BE2C (cell line): ENCODE measurements around the gene HOXB3.

ENCODE experiments used
- DNase-seq: peaks from one replicate; pipeline ENCODE4 v3.0.0-alpha.2; 2020
- H3K27me3 ChIP-seq: fragments of 250-450 bp; sonication (Bioruptor Pico); 2 replicates; pipeline ENCODE4 v1.5.1; 2020; ENCODE audit warnings: mild to moderate bottlenecking
- H3K36me3 ChIP-seq: fragments of 250-450 bp; sonication (Bioruptor Pico); 2 replicates; pipeline ENCODE4 v1.5.1; 2020; ENCODE audit warnings: mild to moderate bottlenecking
- H3K4me1 ChIP-seq: fragments of 250-450 bp; sonication (Bioruptor Pico); 2 replicates; pipeline ENCODE4 v1.5.1; 2020
- H3K4me3 ChIP-seq: 2 replicates; pipeline ENCODE4 v1.5.1; 2011; ENCODE audit warnings: low read depth, low read length
- H3K9me3 ChIP-seq: fragments of 250-450 bp; sonication (Bioruptor Pico); 2 replicates; pipeline ENCODE4 v1.5.1; 2020
- CTCF ChIP-seq: IDR thresholded peaks from 2 replicates; pipeline ENCODE4 v1.5.1; 2012; ENCODE audit warnings: mild to moderate bottlenecking, low read depth, low read length

Gene HOXB3

DNA sequence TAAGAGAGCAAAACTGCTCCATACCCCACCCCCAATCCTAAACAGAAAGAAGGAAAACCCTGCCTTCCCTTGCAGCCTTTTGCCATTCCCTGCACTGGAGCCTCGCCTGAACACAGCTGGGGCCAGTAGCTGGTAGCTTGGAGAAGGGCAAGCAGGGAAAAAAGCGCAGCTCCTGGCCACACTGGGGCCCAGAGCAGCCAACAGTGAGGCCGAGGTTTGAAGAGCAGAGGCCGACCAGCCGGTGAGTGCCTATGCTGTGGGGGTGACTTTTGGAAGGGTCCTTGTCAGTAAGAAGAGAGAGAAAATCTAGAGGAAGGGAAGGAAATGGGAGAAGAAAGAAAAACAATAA, 39.3 kb upstream of the HOXB3 start:
- DNase-seq: no peak
- TF ChIP-seq CTCF: no peak
- H3K36me3 ChIP-seq: no peaks in the 10 kb centered on the region
- no peak overlapping the region for H3K4me3 ChIP-seq
- no peaks in the 10 kb centered on the region for H3K9me3 ChIP-seq
- no peaks in the 10 kb centered on the region for H3K4me1 ChIP-seq
- peaks cover 99% of the 10 kb centered on the region for H3K27me3 ChIP-seq

- Histone ChIP-seq H3K36me3 (no peaks in the 10 kb centered on the region), H3K27me3 (peaks cover 99% of the 10 kb centered on the region), H3K4me3 (no peak overlapping the region), H3K9me3 (no peaks in the 10 kb centered on the region), H3K4me1 (no peaks in the 10 kb centered on the region)
- TF ChIP-seq CTCF: no peak
- no peak for DNase-seq
These were observed 38.8 kb upstream of the HOXB3 start for GRCh38 chr17:48628649-48629410.

DNA sequence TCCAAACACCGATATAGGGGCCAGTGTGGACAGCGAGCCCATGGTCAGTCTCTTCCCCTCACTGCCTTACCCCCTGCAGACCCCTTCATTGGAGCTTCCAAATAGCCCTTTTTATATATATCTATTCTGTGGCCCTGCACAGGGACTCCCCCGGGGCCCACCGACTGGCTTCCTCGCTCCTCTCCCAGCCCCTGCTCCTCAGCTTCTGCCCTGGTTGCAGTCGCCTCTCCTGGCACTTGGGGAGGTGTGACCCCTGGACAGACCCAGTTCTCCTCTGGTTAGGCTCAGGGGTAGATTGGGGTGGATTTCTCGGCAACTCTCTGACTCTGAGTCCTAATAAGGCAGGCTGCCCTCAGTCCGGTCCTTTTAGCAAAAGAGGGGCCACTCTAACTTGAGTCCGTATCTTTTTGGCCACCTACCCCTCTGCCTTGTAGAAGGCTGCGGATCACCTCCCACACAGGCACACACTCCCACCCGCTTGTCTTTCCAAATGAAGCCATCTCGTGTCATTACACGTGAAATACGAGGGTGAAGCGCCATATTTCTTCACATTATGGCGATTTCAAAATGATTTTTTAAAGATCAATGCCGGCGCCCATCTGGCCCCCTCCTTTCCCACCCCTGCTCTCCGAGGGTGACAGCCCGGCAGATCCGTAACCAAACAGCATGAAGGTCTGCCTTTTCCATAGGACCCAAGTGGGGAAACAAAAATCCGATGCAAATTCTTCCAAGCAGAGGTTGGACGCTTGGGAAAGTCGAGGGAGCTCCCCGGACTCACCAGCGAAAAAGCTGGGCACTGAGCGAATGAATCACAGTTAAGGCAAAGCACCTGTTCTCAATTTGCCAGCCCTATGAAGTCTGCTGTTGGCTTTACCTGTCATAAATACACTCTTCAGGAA, 37.8 kb upstream of the HOXB3 start:
- Histone ChIP-seq H3K27me3 (peaks cover 99% of the 10 kb centered on the region), H3K36me3 (no peaks in the 10 kb centered on the region), H3K9me3 (no peaks in the 10 kb centered on the region), H3K4me1 (no peaks in the 10 kb centered on the region), H3K4me3 (no peak overlapping the region)
- DNase-seq: no peak
- no peak for TF ChIP-seq CTCF

- TF ChIP-seq CTCF: no peak
These were observed 37.1 kb upstream of the HOXB3 start for GRCh38 chr17:48627118-48627597.

DNA sequence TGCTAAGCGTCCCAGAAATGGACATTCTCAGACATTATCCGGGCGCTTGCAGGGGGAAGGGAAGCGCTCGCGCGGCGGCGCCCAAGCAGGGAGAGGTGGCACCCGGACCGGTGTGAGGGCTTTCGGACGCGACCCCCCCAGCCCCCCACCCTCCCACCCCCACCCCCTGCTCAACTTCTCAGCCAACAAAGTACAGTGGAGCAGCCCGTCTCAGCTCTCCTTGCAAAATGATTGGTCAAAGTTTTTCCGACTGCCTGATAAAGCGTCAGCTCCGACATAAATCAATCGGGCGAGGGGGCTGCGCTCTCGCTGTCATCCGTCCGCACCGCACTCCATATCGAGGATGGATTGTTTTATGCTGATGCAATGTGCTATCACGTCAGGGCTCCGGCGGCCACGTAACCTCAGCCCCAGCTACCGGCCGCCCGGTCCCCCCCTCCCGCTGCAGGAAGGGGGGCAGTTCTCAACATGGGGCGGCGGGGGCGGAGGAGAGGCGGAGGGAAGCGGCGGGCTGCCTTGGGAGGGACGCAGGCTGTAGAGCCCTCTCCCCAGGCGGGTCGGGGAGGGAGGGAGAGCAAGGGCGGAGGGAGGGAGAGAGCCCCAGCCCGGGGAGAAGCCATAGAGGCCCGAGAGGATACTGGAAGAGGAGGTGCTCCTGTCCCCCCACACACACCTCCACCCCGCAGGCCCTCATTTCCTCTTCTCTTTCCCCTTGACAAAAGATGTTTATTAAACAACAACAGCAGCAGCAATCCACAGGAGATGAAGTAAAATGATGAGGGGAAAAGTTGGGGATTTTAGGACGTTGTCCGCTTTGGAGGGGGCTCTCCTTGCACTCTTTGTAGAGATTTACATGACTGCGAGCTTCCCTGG, 36.4 kb upstream of the HOXB3 start, which contains the start of gene HOXB9:
HOXB9 (minus strand) TSS at position 114 of the 873 bp plus-strand sequence; CDS start at position 25, 89 bp downstream.
- no peak for TF ChIP-seq CTCF
- no peak for DNase-seq
- peaks cover 99% of the 10 kb centered on the region for H3K27me3 ChIP-seq
- H3K9me3 ChIP-seq: no peaks in the 10 kb centered on the region
- H3K4me1 ChIP-seq: no peaks in the 10 kb centered on the region
- no peaks in the 10 kb centered on the region for H3K36me3 ChIP-seq
- H3K4me3 ChIP-seq: no peak within 1 kb of the TSS

More at GRCh38 chr17:48627118-48627597, 37.1 kb upstream of the HOXB3 start:
- Histone ChIP-seq H3K4me3 (no peak overlapping the region), H3K9me3 (no peaks in the 10 kb centered on the region), H3K27me3 (peaks cover 99% of the 10 kb centered on the region), H3K4me1 (no peaks in the 10 kb centered on the region), H3K36me3 (no peaks in the 10 kb centered on the region)
- no peak for DNase-seq
